Measurements from ENCODE around the gene NT5C2. TPM values are rescaled to one million over a fixed set of nuclear protein-coding genes. Genes with fewer than 3 reads are reported as not detected.
A peak's percentile ranks its signal among the peaks of the same experiment; 100 is the strongest.
"Not testable (repeated sequence)": the region's sequence is repeated elsewhere in the genome, so short reads cannot be mapped to it uniquely, and the experiment has no call there.

The NT5C2 gene
- polyA plus RNA-seq, 3 donors, result 68.6 to 116 (median 81.8) TPM

- Histone ChIP-seq H4K20me1 (ENCODE audit: insufficient read depth, low read length) (peaks cover 100% of the 10 kb centered on the region), H3K4me1 (ENCODE audit: control insufficient read depth in 1 of 2, insufficient read depth in 2 of 2, low read length in 2 of 2) (no peaks in the 10 kb centered on the region), H3K9ac (ENCODE audit: insufficient read depth, low read length, poor library complexity, severe bottlenecking) (no peak overlapping the region), H3K79me2 (ENCODE audit: insufficient read depth, low read length) (peaks cover 85% of the 10 kb centered on the region), H3K36me3 (replicated peaks in 1 of 2; ENCODE audit: control insufficient read depth in 1 of 2, insufficient read depth in 2 of 2, low read length in 2 of 2) (peaks cover 59 to 86% of the 10 kb centered on the region in 2 donors), H3K4me2 (replicated peaks; ENCODE audit: extremely low read depth, low read length, poor library complexity, severe bottlenecking) (no peak overlapping the region), H3K9me3 (replicated peaks in 1 of 2; ENCODE audit: control insufficient read depth in 1 of 2, insufficient read depth in 1 of 2, low read length in 2 of 2) (no peaks in the 10 kb centered on the region), H3K27ac (ENCODE audit: low read depth in 1 of 2, low read length in 2 of 2) (peak overlapping the region in 1 of 2 donors; percentile 34), H3K27me3 (ENCODE audit: control insufficient read depth in 2 of 2, insufficient read depth in 2 of 2, low read length in 2 of 2) (no peaks in the 10 kb centered on the region), H3K4me3 (replicated peaks in 1 of 3; ENCODE audit: low read depth in 2 of 3, low read length in 3 of 3) (no peak overlapping the region), H2AFZ (ENCODE audit: insufficient read depth, low read depth, low read length, poor library complexity, severe bottlenecking) (no peak overlapping the region)
- WGBS (ENCODE audit: insufficient coverage), result no CpG with 5 or more reads among the region's 2 CpGs
- TF ChIP-seq, protein P1, sequence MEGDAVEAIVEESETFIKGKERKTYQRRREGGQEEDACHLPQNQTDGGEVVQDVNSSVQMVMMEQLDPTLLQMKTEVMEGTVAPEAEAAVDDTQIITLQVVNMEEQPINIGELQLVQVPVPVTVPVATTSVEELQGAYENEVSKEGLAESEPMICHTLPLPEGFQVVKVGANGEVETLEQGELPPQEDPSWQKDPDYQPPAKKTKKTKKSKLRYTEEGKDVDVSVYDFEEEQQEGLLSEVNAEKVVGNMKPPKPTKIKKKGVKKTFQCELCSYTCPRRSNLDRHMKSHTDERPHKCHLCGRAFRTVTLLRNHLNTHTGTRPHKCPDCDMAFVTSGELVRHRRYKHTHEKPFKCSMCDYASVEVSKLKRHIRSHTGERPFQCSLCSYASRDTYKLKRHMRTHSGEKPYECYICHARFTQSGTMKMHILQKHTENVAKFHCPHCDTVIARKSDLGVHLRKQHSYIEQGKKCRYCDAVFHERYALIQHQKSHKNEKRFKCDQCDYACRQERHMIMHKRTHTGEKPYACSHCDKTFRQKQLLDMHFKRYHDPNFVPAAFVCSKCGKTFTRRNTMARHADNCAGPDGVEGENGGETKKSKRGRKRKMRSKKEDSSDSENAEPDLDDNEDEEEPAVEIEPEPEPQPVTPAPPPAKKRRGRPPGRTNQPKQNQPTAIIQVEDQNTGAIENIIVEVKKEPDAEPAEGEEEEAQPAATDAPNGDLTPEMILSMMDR (IDR thresholded peaks at IDR 0.05), result no peak
- H3K27me3 Mint-ChIP-seq (ENCODE audit: low read depth in 3 of 3), result no peaks in the 10 kb centered on the region
- H3K4me3 Mint-ChIP-seq, result no peak overlapping the region
- H3K4me1 Mint-ChIP-seq, result peaks cover 21% of the 10 kb centered on the region
- no peak for DNase-seq
- intact Hi-C loops (cut with micrococcal nuclease), result no loop called here
- H3K27ac Mint-ChIP-seq, result peak overlapping the region in 2 of 7 donors; percentile 30 to 37
- H3K9me3 Mint-ChIP-seq, result no peaks in the 10 kb centered on the region
- peaks cover 68 to 73% of the 10 kb centered on the region in 2 donors for H3K36me3 Mint-ChIP-seq
These were observed 49.0 kb downstream of the NT5C2 start for GRCh38 chr10:103144041-103144440.

DNA sequence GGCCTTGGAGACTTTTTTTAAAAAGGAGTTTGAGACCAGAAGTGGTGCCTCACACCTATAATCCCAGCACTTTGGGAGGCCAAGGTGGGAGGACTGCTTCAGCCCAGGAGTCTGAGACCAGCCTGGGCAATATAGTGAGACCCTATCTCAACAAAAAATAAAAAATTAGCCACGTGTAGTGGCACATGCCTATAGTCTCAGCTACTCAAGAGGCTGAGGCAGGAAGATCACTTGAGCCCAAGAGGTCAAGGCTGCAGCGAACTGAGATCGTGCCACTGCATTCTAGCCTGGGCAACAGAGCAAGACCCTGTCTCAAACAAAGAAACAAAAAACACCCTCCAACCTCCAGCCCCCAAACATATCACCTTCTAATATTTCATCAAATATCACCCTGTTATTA, 49.4 kb downstream of the NT5C2 start:
- H3K36me3 ChIP-seq (replicated peaks in 1 of 2; ENCODE audit: control insufficient read depth in 1 of 2, insufficient read depth in 2 of 2, low read length in 2 of 2), result peaks cover 58 to 86% of the 10 kb centered on the region in 2 donors
- DNase-seq; H3K9me3 ChIP-seq (replicated peaks in 1 of 2; ENCODE audit: control insufficient read depth in 1 of 2, insufficient read depth in 1 of 2, low read length in 2 of 2); H3K9ac ChIP-seq (ENCODE audit: insufficient read depth, low read length, poor library complexity, severe bottlenecking); intact Hi-C loops (cut with micrococcal nuclease); H3K9me3 Mint-ChIP-seq; H3K4me1 ChIP-seq (ENCODE audit: control insufficient read depth in 1 of 2, insufficient read depth in 2 of 2, low read length in 2 of 2); H2AFZ ChIP-seq (ENCODE audit: insufficient read depth, low read depth, low read length, poor library complexity, severe bottlenecking); H3K4me3 Mint-ChIP-seq; H3K27me3 ChIP-seq (ENCODE audit: control insufficient read depth in 2 of 2, insufficient read depth in 2 of 2, low read length in 2 of 2); H3K4me3 ChIP-seq (replicated peaks in 1 of 3; ENCODE audit: low read depth in 2 of 3, low read length in 3 of 3); H3K4me2 ChIP-seq (replicated peaks; ENCODE audit: extremely low read depth, low read length, poor library complexity, severe bottlenecking); H3K27me3 Mint-ChIP-seq (ENCODE audit: low read depth in 3 of 3): not testable (repeated sequence)
- peak overlapping the region in 1 of 2 donors; percentile 34 for H3K27ac ChIP-seq (ENCODE audit: low read depth in 1 of 2, low read length in 2 of 2)
- H3K79me2 ChIP-seq (ENCODE audit: insufficient read depth, low read length), result peaks cover 83% of the 10 kb centered on the region
- peaks cover 100% of the 10 kb centered on the region for H4K20me1 ChIP-seq (ENCODE audit: insufficient read depth, low read length)
- Mint-ChIP-seq H3K27ac (peak overlapping the region in 3 of 7 donors; percentile 30 to 57 (median 37)), H3K36me3 (peaks cover 68 to 74% of the 10 kb centered on the region in 2 donors), H3K4me1 (peaks cover 17% of the 10 kb centered on the region)
- WGBS (ENCODE audit: insufficient coverage), result 90% methylated on average over 3 of the region's 3 CpGs

All from CD14-positive monocyte (primary cell).